Measurements from ENCODE around the gene PID1.

Gene PID1

DNA sequence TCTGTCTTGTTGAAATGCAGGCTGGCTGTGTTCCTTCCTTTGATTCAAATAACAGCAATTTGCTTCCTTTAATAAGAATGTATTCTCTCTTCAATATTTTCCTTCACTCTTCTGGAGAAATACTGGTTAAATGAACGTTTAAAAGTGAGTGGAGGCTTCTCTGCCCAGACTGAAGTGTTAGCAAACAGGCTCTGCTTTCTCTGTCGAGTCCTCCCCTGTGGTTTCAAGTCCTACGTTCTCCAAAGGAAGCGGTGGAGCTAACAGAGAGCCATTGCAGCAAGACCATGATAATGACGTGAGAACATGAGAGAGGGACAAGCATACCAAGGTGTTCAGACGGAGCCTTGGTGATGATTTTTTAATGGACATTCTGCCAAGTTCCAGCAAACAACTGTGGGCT lies 26.2 kb upstream of the PID1 start:
- no peak for DNase-seq (ENCODE audit: low read depth, low spot score)
- no peak overlapping the region for H3K9ac ChIP-seq (ENCODE audit: insufficient read length, low read depth)
- no peak overlapping the region for H3K4me3 ChIP-seq (ENCODE audit: insufficient read length, low read depth)

DNA sequence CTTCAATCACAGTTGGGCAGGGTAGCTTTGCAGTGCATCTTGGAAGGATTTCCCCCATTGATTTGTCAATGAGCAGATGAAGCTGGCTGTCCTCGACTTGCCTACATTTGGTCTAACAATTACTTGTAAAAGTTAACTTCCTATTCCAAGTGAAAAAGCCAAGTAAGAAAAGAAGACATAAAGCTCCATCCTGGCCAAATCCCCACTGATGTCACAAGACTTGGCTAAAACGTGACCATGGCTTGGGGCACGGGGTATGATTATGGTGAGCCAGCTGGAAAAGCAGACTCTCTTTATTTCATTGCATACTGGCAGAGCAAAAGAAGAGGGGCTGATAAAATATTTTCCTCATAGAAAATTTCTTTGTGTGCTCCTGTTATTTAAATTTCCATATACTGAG lies 25.4 kb upstream of the PID1 start:
- H3K36me3 ChIP-seq (ENCODE audit: insufficient read depth, insufficient read length, low read length) = no peaks in the 10 kb centered on the region
- TF ChIP-seq SUZ12 (IDR thresholded peaks at IDR 0.05; ENCODE audit: extremely low read depth, insufficient read depth, insufficient read length) (no peak), YY1 (IDR thresholded peaks at IDR 0.05; ENCODE audit: insufficient read depth, insufficient read length) (no peak), ZNF274 (IDR thresholded peaks at IDR 0.05; ENCODE audit: low read depth, low read length) (no peak)
- no peak for DNase-seq (ENCODE audit: low read depth, low spot score)
- H3K9me3 ChIP-seq (ENCODE audit: insufficient read depth, low read length) = no peaks in the 10 kb centered on the region
- H3K4me3 ChIP-seq (ENCODE audit: insufficient read length, low read depth) = no peak overlapping the region
- H3K9ac ChIP-seq (ENCODE audit: insufficient read length, low read depth) = no peak overlapping the region
- no peaks in the 10 kb centered on the region for H3K4me1 ChIP-seq (ENCODE audit: insufficient read depth, insufficient read length)
- H3K27me3 ChIP-seq (ENCODE audit: insufficient read depth, insufficient read length) = no peaks in the 10 kb centered on the region

More for the DNA sequence above, 26.2 kb upstream of the PID1 start:
- Histone ChIP-seq H3K36me3 (ENCODE audit: insufficient read depth, insufficient read length, low read length) (no peaks in the 10 kb centered on the region), H3K27me3 (ENCODE audit: insufficient read depth, insufficient read length) (no peaks in the 10 kb centered on the region), H3K4me1 (ENCODE audit: insufficient read depth, insufficient read length) (no peaks in the 10 kb centered on the region), H3K9me3 (ENCODE audit: insufficient read depth, low read length) (no peaks in the 10 kb centered on the region)
- TF ChIP-seq YY1 (IDR thresholded peaks at IDR 0.05; ENCODE audit: insufficient read depth, insufficient read length) = no peak
- no peak for TF ChIP-seq SUZ12 (IDR thresholded peaks at IDR 0.05; ENCODE audit: extremely low read depth, insufficient read depth, insufficient read length)
- TF ChIP-seq ZNF274 (IDR thresholded peaks at IDR 0.05; ENCODE audit: low read depth, low read length) = no peak

DNA sequence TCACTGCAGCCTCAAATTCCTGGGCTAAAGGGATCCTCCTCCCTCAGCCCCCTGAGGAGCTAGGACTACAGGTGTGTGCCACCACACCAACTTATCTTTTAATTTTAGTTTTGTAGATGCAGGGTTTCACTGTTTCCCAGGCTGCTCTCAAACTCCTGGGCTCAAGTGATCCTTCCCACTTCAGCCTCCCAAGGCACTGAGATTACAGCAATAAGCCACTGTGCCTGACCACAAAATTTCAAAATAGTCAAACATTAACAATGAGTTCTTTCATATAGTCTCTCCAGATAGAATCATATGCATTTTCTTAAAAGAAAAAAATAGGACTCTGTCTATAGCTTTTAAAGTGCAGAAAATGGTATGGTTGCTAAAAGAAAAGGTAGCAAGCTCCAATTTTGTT lies 24.9 kb upstream of the PID1 start:
- no peak for DNase-seq (ENCODE audit: low read depth, low spot score)
- no peaks in the 10 kb centered on the region for H3K27me3 ChIP-seq (ENCODE audit: insufficient read depth, insufficient read length)
- H3K4me1 ChIP-seq (ENCODE audit: insufficient read depth, insufficient read length) = no peaks in the 10 kb centered on the region
- no peaks in the 10 kb centered on the region for H3K36me3 ChIP-seq (ENCODE audit: insufficient read depth, insufficient read length, low read length)
- H3K9ac ChIP-seq (ENCODE audit: insufficient read length, low read depth) = no peak overlapping the region
- no peak overlapping the region for H3K4me3 ChIP-seq (ENCODE audit: insufficient read length, low read depth)
- no peaks in the 10 kb centered on the region for H3K9me3 ChIP-seq (ENCODE audit: insufficient read depth, low read length)
- TF ChIP-seq SUZ12 (IDR thresholded peaks at IDR 0.05; ENCODE audit: extremely low read depth, insufficient read depth, insufficient read length) (no peak), YY1 (IDR thresholded peaks at IDR 0.05; ENCODE audit: insufficient read depth, insufficient read length) (no peak)

DNA sequence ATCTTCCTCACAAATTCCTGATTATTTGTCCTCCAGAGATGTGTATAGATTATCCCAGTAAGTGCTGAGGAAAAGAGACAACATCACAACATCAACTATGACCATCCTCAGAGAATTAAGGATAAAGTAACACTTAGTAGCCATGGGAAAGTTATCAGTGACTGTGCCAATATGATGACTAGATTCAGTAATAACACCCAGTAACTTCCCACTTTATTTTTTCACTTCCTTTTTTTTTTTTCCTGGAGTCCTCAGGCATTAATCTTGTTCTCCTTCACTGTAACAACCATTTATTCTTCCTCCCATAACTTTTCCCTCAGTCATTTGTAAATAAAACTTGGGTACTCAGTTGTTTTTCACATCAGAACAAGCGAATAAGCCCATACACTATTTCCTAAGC lies 16.7 kb upstream of the PID1 start:
- H3K36me3 ChIP-seq (ENCODE audit: insufficient read depth, insufficient read length, low read length) = no peaks in the 10 kb centered on the region
- TF ChIP-seq ZNF274 (IDR thresholded peaks at IDR 0.05; ENCODE audit: low read depth, low read length) (no peak), SUZ12 (IDR thresholded peaks at IDR 0.05; ENCODE audit: extremely low read depth, insufficient read depth, insufficient read length) (no peak), YY1 (IDR thresholded peaks at IDR 0.05; ENCODE audit: insufficient read depth, insufficient read length) (no peak)
- DNase-seq (ENCODE audit: low read depth, low spot score) = no peak

DNA sequence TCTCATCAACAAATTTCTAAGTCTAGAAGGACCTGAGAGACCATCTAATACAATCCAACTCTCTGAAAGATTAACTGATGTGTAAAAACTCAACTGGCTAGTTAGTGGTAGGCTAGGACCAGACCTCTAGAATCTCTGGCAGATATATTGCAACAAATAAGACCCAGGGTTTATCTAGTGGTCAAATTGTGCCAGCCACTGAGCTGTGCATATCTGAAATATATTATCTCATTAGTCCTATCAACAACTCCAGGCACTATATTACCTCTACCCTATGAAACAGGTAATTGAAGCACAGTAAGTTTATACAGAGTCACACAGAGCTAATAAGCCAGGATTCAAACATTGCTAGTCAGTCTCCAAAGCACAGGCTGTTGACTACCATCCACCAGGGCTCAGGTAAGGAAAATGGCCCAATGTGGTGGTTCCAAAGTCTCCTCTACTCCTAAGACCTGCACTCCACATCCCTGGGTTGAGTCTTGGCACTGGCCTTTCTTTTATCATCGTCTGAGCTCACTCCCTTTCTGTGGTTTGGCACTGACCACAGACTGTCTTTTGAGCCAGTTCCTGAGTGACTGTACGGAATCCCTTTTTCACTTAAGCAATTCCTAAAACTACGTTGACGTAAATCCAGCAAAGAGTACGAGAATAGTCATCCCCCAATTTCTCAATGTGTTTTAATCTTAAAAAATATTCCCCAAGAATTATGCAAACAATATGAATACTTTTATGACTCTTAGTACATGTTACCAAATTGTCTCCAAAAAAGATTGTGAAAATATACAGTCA lies 11.9 kb upstream of the PID1 start:
- no peak overlapping the region for H3K4me3 ChIP-seq (ENCODE audit: insufficient read length, low read depth)
- TF ChIP-seq ZNF274 (IDR thresholded peaks at IDR 0.05; ENCODE audit: low read depth, low read length) (no peak), SUZ12 (IDR thresholded peaks at IDR 0.05; ENCODE audit: extremely low read depth, insufficient read depth, insufficient read length) (no peak), YY1 (IDR thresholded peaks at IDR 0.05; ENCODE audit: insufficient read depth, insufficient read length) (no peak)
- DNase-seq (ENCODE audit: low read depth, low spot score) = no peak
- H3K27me3 ChIP-seq (ENCODE audit: insufficient read depth, insufficient read length) = no peaks in the 10 kb centered on the region
- H3K4me1 ChIP-seq (ENCODE audit: insufficient read depth, insufficient read length) = no peaks in the 10 kb centered on the region
- H3K9ac ChIP-seq (ENCODE audit: insufficient read length, low read depth) = no peak overlapping the region
- H3K9me3 ChIP-seq (ENCODE audit: insufficient read depth, low read length) = peaks cover under 1% of the 10 kb centered on the region; the same call in 1 of the 2 replicates
- no peaks in the 10 kb centered on the region for H3K36me3 ChIP-seq (ENCODE audit: insufficient read depth, insufficient read length, low read length)

More for the DNA sequence above, 16.7 kb upstream of the PID1 start:
- Histone ChIP-seq H3K9me3 (ENCODE audit: insufficient read depth, low read length) (peaks cover 11% of the 10 kb centered on the region), H3K4me3 (ENCODE audit: insufficient read length, low read depth) (no peak overlapping the region), H3K9ac (ENCODE audit: insufficient read length, low read depth) (no peak overlapping the region), H3K27me3 (ENCODE audit: insufficient read depth, insufficient read length) (no peaks in the 10 kb centered on the region), H3K4me1 (ENCODE audit: insufficient read depth, insufficient read length) (no peaks in the 10 kb centered on the region)

DNA sequence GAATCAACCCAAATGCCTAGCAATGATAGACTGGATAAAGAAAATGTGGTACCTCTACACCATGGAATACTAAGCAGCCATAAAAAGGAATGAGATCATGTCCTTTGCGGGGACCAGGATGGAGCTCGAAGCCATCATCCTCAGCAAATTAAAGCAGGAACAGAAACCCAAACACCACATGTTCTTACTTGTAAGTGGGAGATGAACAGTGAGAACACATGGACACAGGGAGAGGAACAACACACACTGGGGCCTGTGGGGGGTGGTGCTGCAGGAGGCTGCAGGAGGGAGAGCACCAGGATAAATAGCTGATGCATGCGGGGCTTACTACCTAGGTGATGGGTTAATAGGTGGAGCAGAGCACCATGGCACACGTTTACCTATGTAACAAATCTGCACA lies 8.4 kb upstream of the PID1 start:
- Histone ChIP-seq H3K36me3 (ENCODE audit: insufficient read depth, insufficient read length, low read length) (no peaks in the 10 kb centered on the region), H3K4me3 (ENCODE audit: insufficient read length, low read depth) (no peak overlapping the region), H3K9ac (ENCODE audit: insufficient read length, low read depth) (no peak overlapping the region), H3K9me3 (ENCODE audit: insufficient read depth, low read length) (no peaks in the 10 kb centered on the region), H3K27me3 (ENCODE audit: insufficient read depth, insufficient read length) (no peaks in the 10 kb centered on the region), H3K4me1 (ENCODE audit: insufficient read depth, insufficient read length) (no peaks in the 10 kb centered on the region)
- TF ChIP-seq YY1 (IDR thresholded peaks at IDR 0.05; ENCODE audit: insufficient read depth, insufficient read length) (no peak), SUZ12 (IDR thresholded peaks at IDR 0.05; ENCODE audit: extremely low read depth, insufficient read depth, insufficient read length) (no peak), ZNF274 (IDR thresholded peaks at IDR 0.05; ENCODE audit: low read depth, low read length) (no peak)
- no peak for DNase-seq (ENCODE audit: low read depth, low spot score)

DNA sequence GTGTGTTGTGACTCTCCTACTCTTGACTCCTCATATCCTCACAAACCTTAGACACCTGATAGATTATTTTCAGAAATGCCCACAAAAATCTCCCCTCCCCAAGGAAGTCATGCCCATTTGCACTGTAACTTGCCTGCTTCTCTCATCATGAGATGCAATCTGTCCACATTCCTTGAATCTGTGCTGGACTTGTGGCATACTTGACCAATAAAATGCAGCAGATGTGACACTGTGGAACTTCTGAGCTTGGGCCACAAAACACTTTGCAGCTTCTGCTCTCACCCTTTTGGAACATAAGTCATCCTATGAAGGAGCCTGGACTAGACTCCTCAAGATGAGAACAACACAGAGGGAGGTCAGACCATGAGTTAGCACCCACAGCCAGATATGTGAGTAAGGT lies 4.4 kb upstream of the PID1 start:
- no peaks in the 10 kb centered on the region for H3K36me3 ChIP-seq (ENCODE audit: insufficient read depth, insufficient read length, low read length)
- H3K4me1 ChIP-seq (ENCODE audit: insufficient read depth, insufficient read length) = peaks cover 3% of the 10 kb centered on the region
- no peak for DNase-seq (ENCODE audit: low read depth, low spot score)
- TF ChIP-seq YY1 (IDR thresholded peaks at IDR 0.05; ENCODE audit: insufficient read depth, insufficient read length) = no peak
- no peak for TF ChIP-seq ZNF274 (IDR thresholded peaks at IDR 0.05; ENCODE audit: low read depth, low read length)
- TF ChIP-seq SUZ12 (IDR thresholded peaks at IDR 0.05; ENCODE audit: extremely low read depth, insufficient read depth, insufficient read length) = no peak
- no peaks in the 10 kb centered on the region for H3K9me3 ChIP-seq (ENCODE audit: insufficient read depth, low read length)
- H3K27me3 ChIP-seq (ENCODE audit: insufficient read depth, insufficient read length) = peaks cover 24% of the 10 kb centered on the region
- H3K9ac ChIP-seq (ENCODE audit: insufficient read length, low read depth) = no peak overlapping the region
- no peak overlapping the region for H3K4me3 ChIP-seq (ENCODE audit: insufficient read length, low read depth)
